Astrocyte (in vitro differentiated cells and primary cell): ENCODE results near the gene ALOX12B.

Experiments used
- CTCF ChIP-seq: IDR thresholded peaks from 2 replicates; pipeline ENCODE4 v1.5.1; 2011; ENCODE audit warnings: low read depth, mild to moderate bottlenecking, inconsistent platforms, low read length, moderate library complexity; ENCODE audit not compliant: insufficient read depth
- EZH2 ChIP-seq: IDR thresholded peaks from 2 replicates; pipeline ENCODE4 v1.6.1; 2012; ENCODE audit warnings: mild to moderate bottlenecking, low read length, inconsistent platforms; ENCODE audit not compliant: insufficient read depth

GRCh38 chr17:8072729-8073461 lies 14.6 kb downstream of the ALOX12B start:
- TF ChIP-seq CTCF, result no peak
- TF ChIP-seq EZH2, result peak; percentile 37
